DOHH2 (cell line): Measurements from ENCODE around the gene PIWIL4.

ENCODE experiments used
- H3F3A ChIP-seq: fragments of 200-600 bp; sonication (generic), shearing (Covaris generic); 2 replicates; pipeline ENCODE4 v1.6.0; 2016; ENCODE audit warnings: antibody characterized with exemption, mild to moderate bottlenecking; ENCODE audit not compliant: control insufficient read depth, insufficient read depth
- H3K27ac ChIP-seq: fragments of 200-600 bp; sonication (generic); 2 replicates; pipeline ENCODE4 v1.5.1; 2014; ENCODE audit warnings: low read depth, mild to moderate bottlenecking, low read length, moderate library complexity
- H3K27me3 ChIP-seq: fragments of 200-600 bp; sonication (generic); 2 replicates; pipeline ENCODE4 v1.6.1; 2014; ENCODE audit warnings: mild to moderate bottlenecking, low read length, mixed read lengths; ENCODE audit not compliant: control insufficient read depth
- H3K36me3 ChIP-seq: fragments of 200-600 bp; sonication (generic); 2 replicates; pipeline ENCODE4 v1.6.1; 2014; ENCODE audit warnings: mild to moderate bottlenecking, low read length, moderate library complexity, mixed read lengths; ENCODE audit not compliant: control insufficient read depth
- H3K4me1 ChIP-seq: fragments of 200-600 bp; sonication (generic); 2 replicates; pipeline ENCODE4 v1.6.1; 2014; ENCODE audit warnings: mild to moderate bottlenecking, low read length, mixed read lengths; ENCODE audit not compliant: control insufficient read depth
- H3K4me2 ChIP-seq: fragments of 200-600 bp; sonication (generic); 2 replicates; pipeline ENCODE4 v1.6.0; 2014; ENCODE audit warnings: mild to moderate bottlenecking, low read length, moderate library complexity
- H3K4me3 ChIP-seq: fragments of 200-600 bp; sonication (generic); 2 replicates; pipeline ENCODE4 v1.5.1; 2014; ENCODE audit warnings: mild to moderate bottlenecking, low read length, mixed read lengths
- H3K79me2 ChIP-seq: fragments of 200-600 bp; sonication (generic); 2 replicates; pipeline ENCODE4 v1.6.1; 2014; ENCODE audit warnings: mild to moderate bottlenecking, low read length, mixed read lengths; ENCODE audit not compliant: control insufficient read depth
- H3K9me2 ChIP-seq: fragments of 200-600 bp; sonication (generic); replicated peaks from 2 replicates; pipeline ENCODE4 v1.6.1; 2014; ENCODE audit warnings: mild to moderate bottlenecking, low read length, mixed read lengths; ENCODE audit not compliant: control insufficient read depth
- H3K9me3 ChIP-seq: fragments of 200-600 bp; sonication (generic); 2 replicates; pipeline ENCODE4 v1.6.1; 2014; ENCODE audit warnings: antibody characterized with exemption, low read length, mixed read lengths; ENCODE audit not compliant: control insufficient read depth, insufficient read depth
- H4K20me1 ChIP-seq: fragments of 200-600 bp; sonication (generic); 2 replicates; pipeline ENCODE4 v1.6.0; 2014; ENCODE audit warnings: low read depth, mild to moderate bottlenecking, antibody characterized with exemption, low read length, moderate library complexity; ENCODE audit not compliant: control insufficient read depth, insufficient read depth
- CTCF ChIP-seq: fragments of 200-600 bp; sonication (generic); IDR thresholded peaks from one replicate; pipeline ENCODE4 v1.5.1; 2014; ENCODE audit warnings: antibody characterized with exemption, mild to moderate bottlenecking, low read depth, low read length; ENCODE audit not compliant: poor library complexity, severe bottlenecking
- EZH2phosphoT487 ChIP-seq: fragments of 200-600 bp; sonication (generic); IDR thresholded peaks from 2 replicates; pipeline ENCODE4 v1.6.1; 2017; ENCODE audit warnings: borderline replicate concordance, mild to moderate bottlenecking, antibody characterized with exemption, low read length, moderate library complexity, mixed read lengths

The PIWIL4 gene

GRCh38 chr11:94588366-94588942, 21.3 kb downstream of the PIWIL4 start:
- H3K4me3 ChIP-seq, result no peak overlapping the region
- H3K36me3 ChIP-seq, result no peaks in the 10 kb centered on the region
- no peaks in the 10 kb centered on the region for H3K79me2 ChIP-seq
- H3K9me2 ChIP-seq, result no peaks in the 10 kb centered on the region
- H3K27me3 ChIP-seq, result no peaks in the 10 kb centered on the region
- no peaks in the 10 kb centered on the region for H3K9me3 ChIP-seq
- H3K4me1 ChIP-seq, result no peaks in the 10 kb centered on the region
- no peaks in the 10 kb centered on the region for H3F3A ChIP-seq
- H3K27ac ChIP-seq, result no peak overlapping the region
- no peaks in the 10 kb centered on the region for H4K20me1 ChIP-seq
- no peak for TF ChIP-seq EZH2phosphoT487
- TF ChIP-seq CTCF, result no peak
- H3K4me2 ChIP-seq, result no peak overlapping the region

- Histone ChIP-seq H3K9me2 (no peaks in the 10 kb centered on the region), H3K4me3 (no peak overlapping the region), H3K27me3 (no peaks in the 10 kb centered on the region), H3K4me1 (peaks cover 11% of the 10 kb centered on the region), H3K27ac (no peak overlapping the region), H3K36me3 (no peaks in the 10 kb centered on the region), H3K4me2 (no peak overlapping the region), H3F3A (no peaks in the 10 kb centered on the region), H4K20me1 (no peaks in the 10 kb centered on the region), H3K9me3 (no peaks in the 10 kb centered on the region), H3K79me2 (no peaks in the 10 kb centered on the region)
- no peak for TF ChIP-seq EZH2phosphoT487
- TF ChIP-seq CTCF, result no peak
Measured at GRCh38 chr11:94590352-94591041, 23.3 kb downstream of the PIWIL4 start.

GRCh38 chr11:94593030-94593429, 25.9 kb downstream of the PIWIL4 start:
- Histone ChIP-seq H3K27me3 (no peaks in the 10 kb centered on the region), H4K20me1 (no peaks in the 10 kb centered on the region), H3K27ac (no peak overlapping the region), H3K79me2 (no peaks in the 10 kb centered on the region), H3F3A (no peaks in the 10 kb centered on the region), H3K4me2 (no peak overlapping the region), H3K36me3 (no peaks in the 10 kb centered on the region), H3K4me3 (no peak overlapping the region), H3K4me1 (peaks cover 14% of the 10 kb centered on the region), H3K9me2 (no peaks in the 10 kb centered on the region), H3K9me3 (no peaks in the 10 kb centered on the region)
- TF ChIP-seq EZH2phosphoT487 (no peak), CTCF (no peak)
